ENCODE measurements around the gene NETO2. TPM values are rescaled to one million over a fixed set of nuclear protein-coding genes. Genes with fewer than 3 reads are reported as not detected.

The NETO2 gene
- total and polyA plus RNA-seq, 8 donors = 9.7 to 49.9 (median 43.0) TPM

DNA sequence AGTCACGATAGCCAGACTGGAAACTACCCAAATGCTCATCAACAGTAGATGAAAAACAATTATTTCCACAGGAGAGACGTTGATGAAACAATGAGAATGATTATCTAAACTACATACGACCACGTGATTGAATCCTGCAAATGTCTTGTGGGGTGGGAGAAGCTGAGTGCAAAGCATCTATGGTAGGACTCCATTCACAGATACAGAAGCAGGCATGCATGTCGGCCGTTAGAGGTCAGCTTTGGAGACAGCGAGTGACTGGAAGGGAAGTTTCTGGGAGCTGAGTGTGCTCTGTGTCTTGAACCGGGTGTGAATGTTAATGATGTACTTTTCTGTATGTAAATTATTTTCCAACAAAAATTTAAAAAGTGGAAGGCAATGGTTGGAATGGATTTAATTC lies 98.7 kb downstream of the NETO2 start:
- Histone ChIP-seq H3K9me3 (no peaks in the 10 kb centered on the region), H3K27me3 (no peaks in the 10 kb centered on the region), H3K36me3 (no peaks in the 10 kb centered on the region), H3K27ac (no peak overlapping the region), H3K4me3 (no peak overlapping the region), H3K4me1 (peaks cover 0 to 6% of the 10 kb centered on the region in 2 donors)
- TF ChIP-seq, protein P1, sequence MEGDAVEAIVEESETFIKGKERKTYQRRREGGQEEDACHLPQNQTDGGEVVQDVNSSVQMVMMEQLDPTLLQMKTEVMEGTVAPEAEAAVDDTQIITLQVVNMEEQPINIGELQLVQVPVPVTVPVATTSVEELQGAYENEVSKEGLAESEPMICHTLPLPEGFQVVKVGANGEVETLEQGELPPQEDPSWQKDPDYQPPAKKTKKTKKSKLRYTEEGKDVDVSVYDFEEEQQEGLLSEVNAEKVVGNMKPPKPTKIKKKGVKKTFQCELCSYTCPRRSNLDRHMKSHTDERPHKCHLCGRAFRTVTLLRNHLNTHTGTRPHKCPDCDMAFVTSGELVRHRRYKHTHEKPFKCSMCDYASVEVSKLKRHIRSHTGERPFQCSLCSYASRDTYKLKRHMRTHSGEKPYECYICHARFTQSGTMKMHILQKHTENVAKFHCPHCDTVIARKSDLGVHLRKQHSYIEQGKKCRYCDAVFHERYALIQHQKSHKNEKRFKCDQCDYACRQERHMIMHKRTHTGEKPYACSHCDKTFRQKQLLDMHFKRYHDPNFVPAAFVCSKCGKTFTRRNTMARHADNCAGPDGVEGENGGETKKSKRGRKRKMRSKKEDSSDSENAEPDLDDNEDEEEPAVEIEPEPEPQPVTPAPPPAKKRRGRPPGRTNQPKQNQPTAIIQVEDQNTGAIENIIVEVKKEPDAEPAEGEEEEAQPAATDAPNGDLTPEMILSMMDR (IDR thresholded peaks at IDR 0.05) = no peak
- intact Hi-C loops (cut with DNase I) = no loop called here
- ATAC-seq = no peak
- DNase-seq = no peak

DNA sequence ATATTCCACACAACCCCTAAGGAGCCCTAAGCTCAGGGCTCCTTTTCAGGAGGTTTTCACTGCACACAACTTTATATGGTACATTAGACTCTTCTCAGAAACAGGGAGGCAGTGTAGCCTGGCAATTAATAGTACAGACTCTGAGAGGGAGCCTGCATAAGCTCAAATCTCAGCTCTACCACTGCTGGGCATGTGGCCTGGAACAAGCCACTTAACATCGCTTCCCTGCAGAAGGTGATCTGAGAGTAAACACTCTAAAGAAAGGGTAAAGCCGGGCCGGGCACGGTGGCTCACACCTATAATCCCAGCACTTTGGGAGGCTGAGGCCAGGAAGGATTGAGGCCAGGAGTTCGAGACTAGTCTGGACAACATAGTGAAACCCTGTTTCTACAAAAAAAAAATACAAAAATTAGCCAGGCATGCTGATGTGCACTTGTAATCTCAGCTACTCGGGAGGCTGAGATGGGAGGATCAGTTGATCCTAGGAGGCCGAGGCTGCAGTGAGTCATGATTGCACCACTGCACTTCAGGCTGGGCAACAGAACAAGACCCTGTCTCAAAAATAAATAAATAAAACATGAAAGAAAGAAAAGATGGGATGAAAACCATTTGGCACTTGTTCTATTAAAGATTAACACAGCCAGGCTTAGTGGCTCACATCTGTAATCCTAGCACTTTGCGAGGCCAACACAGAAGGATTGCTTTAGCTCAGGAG lies 99.6 kb downstream of the NETO2 start:
- Histone ChIP-seq H3K4me1 (peaks cover 0 to 6% of the 10 kb centered on the region in 2 donors), H3K27ac (no peak overlapping the region), H3K9me3 (no peaks in the 10 kb centered on the region), H3K4me3 (no peak overlapping the region), H3K27me3 (no peaks in the 10 kb centered on the region), H3K36me3 (no peaks in the 10 kb centered on the region)
- no peak for DNase-seq
- ATAC-seq = peak; percentile 76
- intact Hi-C loops (cut with DNase I) = no loop called here
- TF ChIP-seq, protein P1 (IDR thresholded peaks at IDR 0.05) = no peak

DNA sequence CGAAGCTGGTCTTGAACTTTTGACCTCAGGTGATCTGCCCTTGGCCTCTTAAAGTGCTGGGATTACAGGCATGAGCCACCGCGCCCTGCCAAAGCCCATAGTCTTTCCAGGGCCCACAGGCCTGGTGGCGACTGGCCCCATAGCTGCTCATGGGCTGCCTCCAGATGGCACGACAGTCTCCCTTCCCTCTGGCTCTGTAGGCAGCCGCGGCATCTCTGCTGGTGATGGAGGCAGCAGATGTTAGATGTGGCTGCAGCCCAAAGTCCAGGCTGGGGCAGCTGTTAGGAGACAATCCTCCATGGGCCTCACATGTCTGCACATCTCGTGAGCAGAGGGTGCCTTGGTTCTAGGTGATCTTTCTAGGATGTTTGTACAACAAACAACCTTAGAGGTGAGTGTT lies 100.5 kb downstream of the NETO2 start:
- H3K36me3 ChIP-seq = no peaks in the 10 kb centered on the region
- H3K27me3 ChIP-seq = no peaks in the 10 kb centered on the region
- H3K9me3 ChIP-seq = no peaks in the 10 kb centered on the region
- intact Hi-C loops (cut with DNase I) = no loop called here
- no peak for ATAC-seq
- H3K4me1 ChIP-seq = peaks cover 0 to 6% of the 10 kb centered on the region in 2 donors
- H3K4me3 ChIP-seq = no peak overlapping the region
- no peak for DNase-seq
- H3K27ac ChIP-seq = no peak overlapping the region
- TF ChIP-seq, protein P1 (IDR thresholded peaks at IDR 0.05) = no peak

DNA sequence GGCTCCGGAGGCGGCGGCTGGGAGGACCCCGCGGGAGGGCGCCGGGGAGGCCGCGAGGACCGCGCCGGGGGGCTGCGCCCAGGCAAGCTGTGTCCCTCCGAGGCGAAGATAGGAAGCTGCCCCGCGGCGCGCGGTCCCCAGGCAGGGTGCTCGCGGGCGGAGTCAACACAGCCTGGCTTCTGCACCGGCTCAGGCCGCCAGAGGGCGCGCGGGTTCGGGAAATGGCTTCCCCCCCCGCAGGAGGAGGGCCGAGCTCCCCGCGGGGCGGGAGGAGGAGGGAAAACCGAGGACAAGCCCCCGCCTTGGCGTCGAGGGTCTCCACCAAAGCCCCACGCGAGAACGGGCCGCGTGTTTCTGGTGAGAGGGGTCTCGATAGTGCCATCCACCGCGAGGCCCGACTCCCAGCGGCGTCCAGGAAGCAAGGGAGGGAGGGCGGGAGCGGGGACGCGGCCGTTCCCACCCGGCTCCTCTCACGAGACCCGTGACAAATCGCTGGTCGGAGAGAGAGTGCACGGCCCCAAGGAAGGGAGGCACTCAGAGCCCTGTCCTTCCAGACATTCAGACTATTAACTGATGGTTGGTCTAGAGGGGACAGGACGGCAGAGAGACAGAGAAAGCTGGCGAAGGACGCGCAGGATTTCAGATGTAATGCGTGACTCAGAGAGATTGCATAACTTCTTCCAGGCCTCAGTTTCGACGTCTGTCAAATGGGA lies 105.8 kb downstream of the NETO2 start:
- ATAC-seq (peak; percentile 100), DNase-seq (peak; percentile 70 to 99 (median 86))
- peak overlapping the region in 1 of 2 donors; percentile 39 for H3K27ac ChIP-seq
- peaks cover 0 to 14% of the 10 kb centered on the region in 2 donors for H3K27me3 ChIP-seq
- TF ChIP-seq, protein P1 (IDR thresholded peaks at IDR 0.05) = peak; percentile 87 to 93
- H3K4me1 ChIP-seq = peaks cover 0 to 7% of the 10 kb centered on the region in 2 donors
- H3K9me3 ChIP-seq = no peaks in the 10 kb centered on the region
- peak overlapping the region; percentile 56 to 59 for H3K4me3 ChIP-seq
- intact Hi-C loops (cut with DNase I) = no loop called here
- H3K36me3 ChIP-seq = no peaks in the 10 kb centered on the region

DNA sequence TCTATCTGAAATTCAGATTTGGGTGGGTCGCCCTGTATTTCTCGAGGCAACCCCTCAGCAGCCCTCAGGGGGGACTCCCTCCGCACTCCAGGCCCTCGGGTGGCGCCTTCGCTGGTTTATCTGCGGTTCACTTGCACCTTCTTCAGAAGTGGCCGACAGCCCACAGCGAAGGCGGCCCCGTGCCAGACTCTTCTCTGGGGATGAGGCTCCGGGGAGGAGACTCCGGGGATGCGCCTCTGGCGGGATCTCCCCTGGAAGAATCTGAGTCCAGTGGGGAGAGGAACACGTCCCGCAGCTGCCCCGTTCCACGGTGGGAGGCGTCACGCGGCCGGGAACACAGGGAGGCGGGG lies 106.4 kb downstream of the NETO2 start:
- DNase-seq (peak in 3 of 4 donors; percentile 15 to 46 (median 19)), ATAC-seq (peak; percentile 32)
- H3K9me3 ChIP-seq = no peaks in the 10 kb centered on the region
- H3K36me3 ChIP-seq = no peaks in the 10 kb centered on the region
- intact Hi-C loops (cut with DNase I) = no loop called here
- H3K27me3 ChIP-seq = peaks cover 0 to 14% of the 10 kb centered on the region in 2 donors
- TF ChIP-seq, protein P1 (IDR thresholded peaks at IDR 0.05) = no peak
- no peak overlapping the region for H3K27ac ChIP-seq
- peak overlapping the region; percentile 56 to 59 for H3K4me3 ChIP-seq
- H3K4me1 ChIP-seq = peaks cover 0 to 7% of the 10 kb centered on the region in 2 donors
